Measurements from ENCODE around the gene ZNF35.

ZNF35 gene

GRCh38 chr3:44642337-44642736, 6.2 kb upstream of the ZNF35 start:
- H3K36me3 ChIP-seq (ENCODE audit: control insufficient read depth in 4 of 4, insufficient read depth in 4 of 4, low read length in 3 of 4), result peaks cover 46 to 75% (median 51%) of the 10 kb centered on the region in 4 experiments

GRCh38 chr3:44643024-44643423, 5.5 kb upstream of the ZNF35 start:
- Histone ChIP-seq H3K4me3 (ENCODE audit: control insufficient read depth in 1 of 7, extremely low read depth in 1 of 7, insufficient read depth in 4 of 7, low read depth in 2 of 7, low read length in 6 of 7) (peak overlapping the region in 1 of 7 experiments; percentile 2), H3K36me3 (ENCODE audit: control insufficient read depth in 4 of 4, insufficient read depth in 4 of 4, low read length in 3 of 4) (peaks cover 41 to 68% (median 48%) of the 10 kb centered on the region in 4 experiments), H3K4me1 (ENCODE audit: control extremely low read depth in 1 of 4, control insufficient read depth in 4 of 4, insufficient read depth in 4 of 4, low read length in 3 of 4) (peaks cover 0 to 4% (median under 1%) of the 10 kb centered on the region in 4 experiments), H3K27me3 (replicated peaks in 2 of 5; ENCODE audit: control insufficient read depth in 4 of 5, insufficient read depth in 5 of 5, low read length in 4 of 5) (no peaks in the 10 kb centered on the region), H3K9me3 (ENCODE audit: control extremely low read depth in 1 of 5, control insufficient read depth in 4 of 5, insufficient read depth in 2 of 5, low read depth in 1 of 5, low read length in 4 of 5) (peaks cover 29 to 73% (median 44%) of the 10 kb centered on the region in 5 experiments), H3K27ac (ENCODE audit: insufficient read depth in 1 of 2, low read depth in 1 of 2, low read length in 2 of 2, poor library complexity in 1 of 2, severe bottlenecking in 2 of 2) (no peak overlapping the region)
- CTCF ChIA-PET, result no interaction called here
- POLR2A ChIA-PET, result no interaction called here
- no peak for DNase-seq
- WGBS (ENCODE audit: insufficient coverage), result 83% methylated on average over 2 of the region's 4 CpGs

More at GRCh38 chr3:44642337-44642736, 6.2 kb upstream of the ZNF35 start:
- H3K27ac ChIP-seq (ENCODE audit: insufficient read depth in 1 of 2, low read depth in 1 of 2, low read length in 2 of 2, poor library complexity in 1 of 2, severe bottlenecking in 2 of 2), result no peak overlapping the region
- H3K9me3 ChIP-seq (ENCODE audit: control extremely low read depth in 1 of 5, control insufficient read depth in 4 of 5, insufficient read depth in 2 of 5, low read depth in 1 of 5, low read length in 4 of 5), result peaks cover 34 to 79% (median 44%) of the 10 kb centered on the region in 5 experiments
- DNase-seq, result no peak
- H3K4me1 ChIP-seq (ENCODE audit: control extremely low read depth in 1 of 4, control insufficient read depth in 4 of 4, insufficient read depth in 4 of 4, low read length in 3 of 4), result no peaks in the 10 kb centered on the region
- peak overlapping the region in 1 of 7 experiments; percentile 2 for H3K4me3 ChIP-seq (ENCODE audit: control insufficient read depth in 1 of 7, extremely low read depth in 1 of 7, insufficient read depth in 4 of 7, low read depth in 2 of 7, low read length in 6 of 7)
- ChIA-PET CTCF (no interaction called here), POLR2A (no interaction called here)
- no peaks in the 10 kb centered on the region for H3K27me3 ChIP-seq (replicated peaks in 2 of 5; ENCODE audit: control insufficient read depth in 4 of 5, insufficient read depth in 5 of 5, low read length in 4 of 5)
- WGBS (ENCODE audit: insufficient coverage), result no CpG with 5 or more reads among the region's 4 CpGs

- POLR2A ChIA-PET, result no interaction called here
- Histone ChIP-seq H3K4me1 (ENCODE audit: control extremely low read depth in 1 of 4, control insufficient read depth in 4 of 4, insufficient read depth in 4 of 4, low read length in 3 of 4) (peaks cover 2 to 18% (median 8%) of the 10 kb centered on the region in 4 experiments), H3K9me3 (ENCODE audit: control extremely low read depth in 1 of 5, control insufficient read depth in 4 of 5, insufficient read depth in 2 of 5, low read depth in 1 of 5, low read length in 4 of 5) (peaks cover 8 to 36% (median 13%) of the 10 kb centered on the region in 5 experiments), H3K27me3 (replicated peaks in 2 of 5; ENCODE audit: control insufficient read depth in 4 of 5, insufficient read depth in 5 of 5, low read length in 4 of 5) (no peaks in the 10 kb centered on the region), H3K4me3 (ENCODE audit: control insufficient read depth in 1 of 7, extremely low read depth in 1 of 7, insufficient read depth in 4 of 7, low read depth in 2 of 7, low read length in 6 of 7) (peak overlapping the region in 2 of 7 experiments; percentile 86 to 98), H3K36me3 (ENCODE audit: control insufficient read depth in 4 of 4, insufficient read depth in 4 of 4, low read length in 3 of 4) (peaks cover 22 to 43% (median 33%) of the 10 kb centered on the region in 4 experiments), H3K27ac (ENCODE audit: insufficient read depth in 1 of 2, low read depth in 1 of 2, low read length in 2 of 2, poor library complexity in 1 of 2, severe bottlenecking in 2 of 2) (no peak overlapping the region)
- WGBS (ENCODE audit: insufficient coverage), result 100% methylated on average over 1 of the region's 1 CpG
- DNase-seq, result no peak
- CTCF ChIA-PET, result no interaction called here
These were observed 761 bp upstream of the ZNF35 start for GRCh38 chr3:44647771-44648170.

- Histone ChIP-seq H3K27ac (ENCODE audit: insufficient read depth in 1 of 2, low read depth in 1 of 2, low read length in 2 of 2, poor library complexity in 1 of 2, severe bottlenecking in 2 of 2) (no peak overlapping the region), H3K4me1 (ENCODE audit: control extremely low read depth in 1 of 4, control insufficient read depth in 4 of 4, insufficient read depth in 4 of 4, low read length in 3 of 4) (peaks cover 2 to 18% (median 8%) of the 10 kb centered on the region in 4 experiments), H3K36me3 (ENCODE audit: control insufficient read depth in 4 of 4, insufficient read depth in 4 of 4, low read length in 3 of 4) (peaks cover 23 to 49% (median 39%) of the 10 kb centered on the region in 4 experiments), H3K27me3 (replicated peaks in 2 of 5; ENCODE audit: control insufficient read depth in 4 of 5, insufficient read depth in 5 of 5, low read length in 4 of 5) (no peaks in the 10 kb centered on the region), H3K4me3 (ENCODE audit: control insufficient read depth in 1 of 7, extremely low read depth in 1 of 7, insufficient read depth in 4 of 7, low read depth in 2 of 7, low read length in 6 of 7) (peak overlapping the region in 1 of 7 experiments; percentile 86), H3K9me3 (ENCODE audit: control extremely low read depth in 1 of 5, control insufficient read depth in 4 of 5, insufficient read depth in 2 of 5, low read depth in 1 of 5, low read length in 4 of 5) (peaks cover 0 to 33% (median 5%) of the 10 kb centered on the region in 5 experiments)
- CTCF ChIA-PET, result no interaction called here
- POLR2A ChIA-PET, result no interaction called here
- DNase-seq, result no peak
- 91% methylated on average over 1 of the region's 1 CpG for WGBS (ENCODE audit: insufficient coverage)
These were observed 1.2 kb downstream of the ZNF35 start for GRCh38 chr3:44649709-44650108.

GRCh38 chr3:44654039-44654438, 5.5 kb downstream of the ZNF35 start:
- DNase-seq, result peak in 2 of 3 donors; percentile 19 to 37
- H3K4me3 ChIP-seq (ENCODE audit: control insufficient read depth in 1 of 7, extremely low read depth in 1 of 7, insufficient read depth in 4 of 7, low read depth in 2 of 7, low read length in 6 of 7), result no peak overlapping the region
- H3K36me3 ChIP-seq (ENCODE audit: control insufficient read depth in 4 of 4, insufficient read depth in 4 of 4, low read length in 3 of 4), result peaks cover 35 to 80% (median 64%) of the 10 kb centered on the region in 4 experiments
- 100% methylated on average over 2 of the region's 5 CpGs for WGBS (ENCODE audit: insufficient coverage)
- peaks cover 8 to 55% (median 20%) of the 10 kb centered on the region in 5 experiments for H3K9me3 ChIP-seq (ENCODE audit: control extremely low read depth in 1 of 5, control insufficient read depth in 4 of 5, insufficient read depth in 2 of 5, low read depth in 1 of 5, low read length in 4 of 5)
- ChIA-PET CTCF (interaction anchor here (1.3 kb wide), 1 partner anchor 24 kb away, joined by 3 read pairs; no protein-coding TSS in a partner anchor), POLR2A (no interaction called here)
- no peak overlapping the region for H3K27ac ChIP-seq (ENCODE audit: insufficient read depth in 1 of 2, low read depth in 1 of 2, low read length in 2 of 2, poor library complexity in 1 of 2, severe bottlenecking in 2 of 2)
- H3K27me3 ChIP-seq (replicated peaks in 2 of 5; ENCODE audit: control insufficient read depth in 4 of 5, insufficient read depth in 5 of 5, low read length in 4 of 5), result no peaks in the 10 kb centered on the region
- H3K4me1 ChIP-seq (ENCODE audit: control extremely low read depth in 1 of 4, control insufficient read depth in 4 of 4, insufficient read depth in 4 of 4, low read length in 3 of 4), result peaks cover 0 to 5% (median 4%) of the 10 kb centered on the region in 4 experiments

GRCh38 chr3:44659015-44659414, 10.5 kb downstream of the ZNF35 start:
- Histone ChIP-seq H3K27ac (ENCODE audit: insufficient read depth in 1 of 2, low read depth in 1 of 2, low read length in 2 of 2, poor library complexity in 1 of 2, severe bottlenecking in 2 of 2) (no peak overlapping the region), H3K4me3 (ENCODE audit: control insufficient read depth in 1 of 7, extremely low read depth in 1 of 7, insufficient read depth in 4 of 7, low read depth in 2 of 7, low read length in 6 of 7) (no peak overlapping the region), H3K36me3 (ENCODE audit: control insufficient read depth in 4 of 4, insufficient read depth in 4 of 4, low read length in 3 of 4) (peaks cover 40 to 70% (median 54%) of the 10 kb centered on the region in 4 experiments), H3K4me1 (ENCODE audit: control extremely low read depth in 1 of 4, control insufficient read depth in 4 of 4, insufficient read depth in 4 of 4, low read length in 3 of 4) (no peaks in the 10 kb centered on the region), H3K27me3 (replicated peaks in 2 of 5; ENCODE audit: control insufficient read depth in 4 of 5, insufficient read depth in 5 of 5, low read length in 4 of 5) (no peaks in the 10 kb centered on the region), H3K9me3 (ENCODE audit: control extremely low read depth in 1 of 5, control insufficient read depth in 4 of 5, insufficient read depth in 2 of 5, low read depth in 1 of 5, low read length in 4 of 5) (peaks cover 17 to 66% (median 34%) of the 10 kb centered on the region in 5 experiments)
- ChIA-PET POLR2A (no interaction called here), CTCF (interaction anchor here (0.8 kb wide), 1 partner anchor 13 kb away, joined by 3 read pairs; no protein-coding TSS in a partner anchor)
- 100% methylated on average over 6 of the region's 7 CpGs for WGBS (ENCODE audit: insufficient coverage)
- no peak for DNase-seq

GRCh38 chr3:44659434-44659833, 10.9 kb downstream of the ZNF35 start:
- WGBS (ENCODE audit: insufficient coverage), result no CpG with 5 or more reads among the region's 6 CpGs
- Histone ChIP-seq H3K9me3 (ENCODE audit: control extremely low read depth in 1 of 5, control insufficient read depth in 4 of 5, insufficient read depth in 2 of 5, low read depth in 1 of 5, low read length in 4 of 5) (peaks cover 17 to 63% (median 34%) of the 10 kb centered on the region in 5 experiments), H3K4me1 (ENCODE audit: control extremely low read depth in 1 of 4, control insufficient read depth in 4 of 4, insufficient read depth in 4 of 4, low read length in 3 of 4) (no peaks in the 10 kb centered on the region), H3K27me3 (replicated peaks in 2 of 5; ENCODE audit: control insufficient read depth in 4 of 5, insufficient read depth in 5 of 5, low read length in 4 of 5) (no peaks in the 10 kb centered on the region), H3K27ac (ENCODE audit: insufficient read depth in 1 of 2, low read depth in 1 of 2, low read length in 2 of 2, poor library complexity in 1 of 2, severe bottlenecking in 2 of 2) (no peak overlapping the region), H3K36me3 (ENCODE audit: control insufficient read depth in 4 of 4, insufficient read depth in 4 of 4, low read length in 3 of 4) (peaks cover 37 to 66% (median 50%) of the 10 kb centered on the region in 4 experiments), H3K4me3 (ENCODE audit: control insufficient read depth in 1 of 7, extremely low read depth in 1 of 7, insufficient read depth in 4 of 7, low read depth in 2 of 7, low read length in 6 of 7) (no peak overlapping the region)
- POLR2A ChIA-PET, result no interaction called here
- CTCF ChIA-PET, result no interaction called here
- DNase-seq, result no peak

All from common myeloid progenitor, CD34-positive (primary cell).